ENCODE measurements around the gene ZCCHC14. TPM values are rescaled to one million over a fixed set of nuclear protein-coding genes. Genes with fewer than 3 reads are reported as not detected.

Gene ZCCHC14
- total and polyA plus RNA-seq, 2 of the 13 experiments (the other 11 are each of a cell fraction or from before 2014, with no cell fraction given), result 12.4 to 12.5 TPM

DNA sequence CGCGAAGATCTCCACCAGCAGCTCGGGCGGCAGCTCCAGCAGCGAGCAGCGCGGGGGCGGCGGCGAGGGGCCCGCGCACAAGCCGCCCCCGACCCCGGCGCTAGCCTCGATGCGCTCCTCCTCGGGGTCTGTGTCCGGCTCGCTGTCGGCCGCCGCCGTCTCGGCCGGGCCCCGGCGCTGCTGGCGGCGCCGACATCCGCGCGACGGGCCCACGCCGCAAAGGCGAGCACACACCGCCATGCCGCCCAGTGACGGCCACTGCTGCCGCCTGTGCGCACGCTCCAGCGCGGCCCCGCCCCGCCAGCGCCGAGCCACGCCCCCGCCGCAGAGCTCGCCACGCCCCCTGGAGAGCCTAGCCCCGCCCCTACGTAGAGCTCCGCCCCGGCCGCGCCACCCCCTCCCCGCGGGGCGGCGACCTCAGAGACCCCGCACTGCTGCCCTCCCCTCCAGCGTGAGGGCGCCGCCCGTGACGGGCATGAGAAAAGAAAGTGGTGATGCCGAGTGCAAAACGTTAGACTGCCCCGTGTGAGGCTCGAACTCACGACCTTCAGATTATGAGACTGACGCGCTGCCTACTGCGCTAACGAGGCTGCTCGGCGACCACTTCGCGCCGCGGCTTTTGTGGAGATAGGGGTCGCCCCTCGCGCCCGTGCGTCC is 109.2 kb downstream of the ZCCHC14 start, which contains the start of gene FBXO31 (continued):
- TF ChIP-seq, protein P1, sequence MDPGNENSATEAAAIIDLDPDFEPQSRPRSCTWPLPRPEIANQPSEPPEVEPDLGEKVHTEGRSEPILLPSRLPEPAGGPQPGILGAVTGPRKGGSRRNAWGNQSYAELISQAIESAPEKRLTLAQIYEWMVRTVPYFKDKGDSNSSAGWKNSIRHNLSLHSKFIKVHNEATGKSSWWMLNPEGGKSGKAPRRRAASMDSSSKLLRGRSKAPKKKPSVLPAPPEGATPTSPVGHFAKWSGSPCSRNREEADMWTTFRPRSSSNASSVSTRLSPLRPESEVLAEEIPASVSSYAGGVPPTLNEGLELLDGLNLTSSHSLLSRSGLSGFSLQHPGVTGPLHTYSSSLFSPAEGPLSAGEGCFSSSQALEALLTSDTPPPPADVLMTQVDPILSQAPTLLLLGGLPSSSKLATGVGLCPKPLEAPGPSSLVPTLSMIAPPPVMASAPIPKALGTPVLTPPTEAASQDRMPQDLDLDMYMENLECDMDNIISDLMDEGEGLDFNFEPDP (CRISPR knock-in tag; conservative IDR thresholded peaks at IDR 0.05), result no peak
- peak; percentile 58; the same call in 1 of the 2 replicates for TF ChIP-seq ZNF468 (CRISPR knock-in tag; IDR thresholded peaks at IDR 0.05)
- no peak for TF ChIP-seq FIP1L1 (IDR thresholded peaks at IDR 0.05; ENCODE audit: borderline replicate concordance, insufficient read depth, low read depth, low read length)
- peak; percentile 52; the same call in 1 of the 2 replicates for TF ChIP-seq ATRX (CRISPR knock-in tag; IDR thresholded peaks at IDR 0.05; ENCODE audit: borderline replicate concordance)
- TF ChIP-seq NFKB2 (CRISPR knock-in tag; IDR thresholded peaks at IDR 0.05; ENCODE audit: borderline replicate concordance), result peak; percentile 60; the same call in 1 of the 2 replicates
- peak; percentile 72 for TF ChIP-seq NR2C2 (CRISPR knock-in tag; IDR thresholded peaks at IDR 0.05; ENCODE audit: borderline replicate concordance)
- TF ChIP-seq FOXA1 (IDR thresholded peaks at IDR 0.05), result no peak
- no peak; the same call in 1 of the 2 replicates for TF ChIP-seq FOXA1 (CRISPR knock-in tag; IDR thresholded peaks at IDR 0.05)
- TF ChIP-seq ZBTB7A (CRISPR knock-in tag; IDR thresholded peaks at IDR 0.05), result peak; percentile 99
- no peak; the same call in 1 of the 2 replicates for TF ChIP-seq ARNT2 (CRISPR knock-in tag; IDR thresholded peaks at IDR 0.05; ENCODE audit: low read depth)
- TF ChIP-seq, protein P2, sequence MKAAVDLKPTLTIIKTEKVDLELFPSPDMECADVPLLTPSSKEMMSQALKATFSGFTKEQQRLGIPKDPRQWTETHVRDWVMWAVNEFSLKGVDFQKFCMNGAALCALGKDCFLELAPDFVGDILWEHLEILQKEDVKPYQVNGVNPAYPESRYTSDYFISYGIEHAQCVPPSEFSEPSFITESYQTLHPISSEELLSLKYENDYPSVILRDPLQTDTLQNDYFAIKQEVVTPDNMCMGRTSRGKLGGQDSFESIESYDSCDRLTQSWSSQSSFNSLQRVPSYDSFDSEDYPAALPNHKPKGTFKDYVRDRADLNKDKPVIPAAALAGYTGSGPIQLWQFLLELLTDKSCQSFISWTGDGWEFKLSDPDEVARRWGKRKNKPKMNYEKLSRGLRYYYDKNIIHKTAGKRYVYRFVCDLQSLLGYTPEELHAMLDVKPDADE (CRISPR knock-in tag; IDR thresholded peaks at IDR 0.05), result no peak; the same call in 1 of the 2 replicates
- TF ChIP-seq, protein P3, sequence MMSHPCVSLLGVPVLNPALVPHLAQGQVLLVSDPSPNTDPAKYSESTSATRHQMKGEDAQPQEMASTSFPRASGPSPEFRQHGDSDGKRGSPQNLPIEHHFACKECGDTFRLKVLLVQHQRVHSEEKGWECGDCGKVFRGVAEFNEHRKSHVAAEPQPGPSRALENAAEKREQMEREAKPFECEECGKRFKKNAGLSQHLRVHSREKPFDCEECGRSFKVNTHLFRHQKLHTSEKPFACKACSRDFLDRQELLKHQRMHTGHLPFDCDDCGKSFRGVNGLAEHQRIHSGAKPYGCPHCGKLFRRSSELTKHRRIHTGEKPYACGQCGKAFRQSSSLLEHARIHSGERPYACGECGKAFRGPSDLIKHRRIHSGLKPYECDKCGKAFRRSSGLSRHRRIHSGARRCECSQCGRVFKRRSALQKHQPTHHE (CRISPR knock-in tag; IDR thresholded peaks at IDR 0.05; ENCODE audit: borderline replicate concordance), result peak; percentile 71
- no peak for TF ChIP-seq CHD4 (IDR thresholded peaks at IDR 0.05; ENCODE audit: borderline replicate concordance, low read length)
- peak; percentile 47 for TF ChIP-seq PTBP1 (IDR thresholded peaks at IDR 0.05; ENCODE audit: low read depth, low read length, poor library complexity, severe bottlenecking)
- no peak for TF ChIP-seq FOSL1 (CRISPR knock-in tag; IDR thresholded peaks at IDR 0.05; ENCODE audit: borderline replicate concordance)
- TF ChIP-seq, protein P4, sequence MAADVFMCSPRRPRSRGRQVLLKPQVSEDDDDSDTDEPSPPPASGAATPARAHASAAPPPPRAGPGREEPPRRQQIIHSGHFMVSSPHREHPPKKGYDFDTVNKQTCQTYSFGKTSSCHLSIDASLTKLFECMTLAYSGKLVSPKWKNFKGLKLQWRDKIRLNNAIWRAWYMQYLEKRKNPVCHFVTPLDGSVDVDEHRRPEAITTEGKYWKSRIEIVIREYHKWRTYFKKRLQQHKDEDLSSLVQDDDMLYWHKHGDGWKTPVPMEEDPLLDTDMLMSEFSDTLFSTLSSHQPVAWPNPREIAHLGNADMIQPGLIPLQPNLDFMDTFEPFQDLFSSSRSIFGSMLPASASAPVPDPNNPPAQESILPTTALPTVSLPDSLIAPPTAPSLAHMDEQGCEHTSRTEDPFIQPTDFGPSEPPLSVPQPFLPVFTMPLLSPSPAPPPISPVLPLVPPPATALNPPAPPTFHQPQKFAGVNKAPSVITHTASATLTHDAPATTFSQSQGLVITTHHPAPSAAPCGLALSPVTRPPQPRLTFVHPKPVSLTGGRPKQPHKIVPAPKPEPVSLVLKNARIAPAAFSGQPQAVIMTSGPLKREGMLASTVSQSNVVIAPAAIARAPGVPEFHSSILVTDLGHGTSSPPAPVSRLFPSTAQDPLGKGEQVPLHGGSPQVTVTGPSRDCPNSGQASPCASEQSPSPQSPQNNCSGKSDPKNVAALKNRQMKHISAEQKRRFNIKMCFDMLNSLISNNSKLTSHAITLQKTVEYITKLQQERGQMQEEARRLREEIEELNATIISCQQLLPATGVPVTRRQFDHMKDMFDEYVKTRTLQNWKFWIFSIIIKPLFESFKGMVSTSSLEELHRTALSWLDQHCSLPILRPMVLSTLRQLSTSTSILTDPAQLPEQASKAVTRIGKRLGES (CRISPR knock-in tag; IDR thresholded peaks at IDR 0.05; ENCODE audit: borderline replicate concordance), result peak; percentile 51; the same call in 1 of the 2 replicates
- no peak for TF ChIP-seq RFX1 (IDR thresholded peaks at IDR 0.05)
- TF ChIP-seq ZNF333 (CRISPR knock-in tag; IDR thresholded peaks at IDR 0.05; ENCODE audit: borderline replicate concordance), result peak; percentile 54; the same call in 1 of the 2 replicates
- TF ChIP-seq, protein P5, sequence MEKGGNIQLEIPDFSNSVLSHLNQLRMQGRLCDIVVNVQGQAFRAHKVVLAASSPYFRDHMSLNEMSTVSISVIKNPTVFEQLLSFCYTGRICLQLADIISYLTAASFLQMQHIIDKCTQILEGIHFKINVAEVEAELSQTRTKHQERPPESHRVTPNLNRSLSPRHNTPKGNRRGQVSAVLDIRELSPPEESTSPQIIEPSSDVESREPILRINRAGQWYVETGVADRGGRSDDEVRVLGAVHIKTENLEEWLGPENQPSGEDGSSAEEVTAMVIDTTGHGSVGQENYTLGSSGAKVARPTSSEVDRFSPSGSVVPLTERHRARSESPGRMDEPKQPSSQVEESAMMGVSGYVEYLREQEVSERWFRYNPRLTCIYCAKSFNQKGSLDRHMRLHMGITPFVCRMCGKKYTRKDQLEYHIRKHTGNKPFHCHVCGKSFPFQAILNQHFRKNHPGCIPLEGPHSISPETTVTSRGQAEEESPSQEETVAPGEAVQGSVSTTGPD (CRISPR knock-in tag; IDR thresholded peaks at IDR 0.05), result no peak
- no peak; the same call in 1 of the 2 replicates for TF ChIP-seq ZNF850 (CRISPR knock-in tag; conservative IDR thresholded peaks at IDR 0.05)

Data from HepG2 (cell line).